ENCODE results near the gene EIF4E3. TPM values are rescaled to one million over a fixed set of nuclear protein-coding genes. Genes with fewer than 3 reads are reported as not detected.

The EIF4E3 gene
- total RNA-seq, 4 donors from 2014 or later = 11.4 to 13.5 (median 12.8) TPM

DNA sequence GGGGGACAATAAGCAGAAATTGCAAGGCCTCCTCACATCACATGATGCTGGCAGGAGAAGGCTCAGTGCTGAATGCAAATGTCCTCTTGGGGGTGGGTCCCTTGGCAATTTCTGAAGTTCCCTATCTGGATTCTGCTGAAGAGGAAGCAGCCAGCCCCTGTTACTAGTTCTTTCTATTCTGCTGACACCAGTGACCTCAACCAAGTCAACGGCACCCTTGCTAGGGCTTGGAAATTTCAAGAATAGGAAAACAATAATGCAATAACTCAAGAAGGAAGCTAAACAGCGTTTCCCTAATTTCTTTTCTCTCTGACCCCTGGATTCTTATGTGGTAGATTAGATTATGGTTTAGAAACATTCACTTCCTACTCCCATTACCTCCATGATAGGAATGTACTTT lies 95.5 kb downstream of the EIF4E3 start:
- no peak overlapping the region for H3K4me3 ChIP-seq (ENCODE audit: low read depth, poor library complexity, severe bottlenecking)
- intact Hi-C loops (cut with DNase I; ENCODE audit: low total_unique reads) = no loop called here
- 36 to 80% methylated on average over 2 of the region's 2 CpGs for WGBS, 2 donors
- TF ChIP-seq, protein P1, sequence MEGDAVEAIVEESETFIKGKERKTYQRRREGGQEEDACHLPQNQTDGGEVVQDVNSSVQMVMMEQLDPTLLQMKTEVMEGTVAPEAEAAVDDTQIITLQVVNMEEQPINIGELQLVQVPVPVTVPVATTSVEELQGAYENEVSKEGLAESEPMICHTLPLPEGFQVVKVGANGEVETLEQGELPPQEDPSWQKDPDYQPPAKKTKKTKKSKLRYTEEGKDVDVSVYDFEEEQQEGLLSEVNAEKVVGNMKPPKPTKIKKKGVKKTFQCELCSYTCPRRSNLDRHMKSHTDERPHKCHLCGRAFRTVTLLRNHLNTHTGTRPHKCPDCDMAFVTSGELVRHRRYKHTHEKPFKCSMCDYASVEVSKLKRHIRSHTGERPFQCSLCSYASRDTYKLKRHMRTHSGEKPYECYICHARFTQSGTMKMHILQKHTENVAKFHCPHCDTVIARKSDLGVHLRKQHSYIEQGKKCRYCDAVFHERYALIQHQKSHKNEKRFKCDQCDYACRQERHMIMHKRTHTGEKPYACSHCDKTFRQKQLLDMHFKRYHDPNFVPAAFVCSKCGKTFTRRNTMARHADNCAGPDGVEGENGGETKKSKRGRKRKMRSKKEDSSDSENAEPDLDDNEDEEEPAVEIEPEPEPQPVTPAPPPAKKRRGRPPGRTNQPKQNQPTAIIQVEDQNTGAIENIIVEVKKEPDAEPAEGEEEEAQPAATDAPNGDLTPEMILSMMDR (IDR thresholded peaks at IDR 0.05) = no peak
- no peak for TF ChIP-seq POLR2A (IDR thresholded peaks at IDR 0.05)
- peak in 1 of 2 donors; percentile 57 for DNase-seq (ENCODE audit: low spot score in 2 of 2)

DNA sequence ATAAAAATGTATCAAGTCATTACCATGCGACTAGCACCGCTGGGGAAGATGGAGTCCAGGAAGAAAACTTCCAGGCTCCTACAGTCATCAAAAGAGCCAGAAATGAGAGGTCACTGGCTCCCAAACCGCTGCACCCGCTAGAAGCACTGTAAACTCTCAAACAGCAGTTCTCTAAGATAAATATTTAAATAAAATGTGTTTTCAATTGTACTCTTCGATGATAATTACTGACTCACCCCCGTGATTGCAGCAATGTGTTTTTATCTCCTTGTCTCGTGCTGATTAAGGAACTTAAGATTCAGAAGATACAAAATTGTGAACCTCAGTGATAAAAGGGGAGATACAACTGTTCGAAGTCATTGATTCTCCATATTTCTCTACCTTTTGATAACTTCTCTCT lies 95.9 kb downstream of the EIF4E3 start:
- peak in 1 of 2 donors; percentile 43 for DNase-seq (ENCODE audit: low spot score in 2 of 2)
- WGBS, 2 donors = 50 to 54% methylated on average over 8 of the region's 8 CpGs
- intact Hi-C loops (cut with DNase I; ENCODE audit: low total_unique reads) = no loop called here
- no peak overlapping the region for H3K4me3 ChIP-seq (ENCODE audit: low read depth, poor library complexity, severe bottlenecking)
- TF ChIP-seq POLR2A (IDR thresholded peaks at IDR 0.05) = no peak

DNA sequence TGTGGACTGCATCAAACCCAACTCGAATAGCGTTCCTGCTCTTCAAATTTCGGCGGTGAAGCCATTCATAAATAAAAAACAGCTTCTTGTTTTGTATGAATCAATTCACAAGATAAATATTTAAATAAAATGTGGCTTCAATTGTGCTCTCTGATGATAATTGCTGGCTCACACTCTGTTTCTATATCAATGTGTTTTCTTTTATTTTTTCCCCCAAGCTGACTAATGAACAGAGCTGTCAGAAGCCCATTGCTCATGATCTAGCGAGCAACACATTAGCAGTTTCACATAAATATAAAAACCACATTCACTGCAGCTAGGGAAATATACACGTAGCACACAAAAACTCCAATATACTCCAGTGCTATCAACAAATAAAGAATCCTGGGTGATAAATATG lies 96.7 kb downstream of the EIF4E3 start:
- 66 to 68% methylated on average over 6 of the region's 6 CpGs for WGBS, 2 donors
- DNase-seq (ENCODE audit: low spot score in 2 of 2) = no peak
- TF ChIP-seq, protein P1 (IDR thresholded peaks at IDR 0.05) = no peak
- TF ChIP-seq POLR2A (IDR thresholded peaks at IDR 0.05) = no peak
- no peak overlapping the region for H3K4me3 ChIP-seq (ENCODE audit: low read depth, poor library complexity, severe bottlenecking)
- intact Hi-C loops (cut with DNase I; ENCODE audit: low total_unique reads) = no loop called here

DNA sequence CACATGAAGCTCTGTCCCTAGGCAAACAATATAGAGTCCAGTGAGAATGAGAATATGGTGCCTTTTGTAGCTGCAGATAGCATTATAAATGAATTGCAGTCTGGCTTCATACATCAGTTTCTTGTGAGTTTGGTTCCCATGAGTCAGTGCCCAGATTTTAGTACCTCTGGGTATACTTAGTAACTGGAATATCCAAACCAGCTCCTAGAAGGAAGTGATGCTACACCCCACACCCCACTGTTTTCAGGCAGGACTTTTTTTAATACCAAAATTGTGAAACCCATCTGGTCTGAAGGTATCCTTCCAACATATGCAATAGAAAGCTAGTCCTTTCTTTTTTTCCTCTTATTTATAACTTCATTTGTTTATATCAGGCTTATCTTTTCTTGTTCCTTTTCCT lies 99.5 kb downstream of the EIF4E3 start:
- intact Hi-C loops (cut with DNase I; ENCODE audit: low total_unique reads) = no loop called here

More for the DNA sequence above, 99.5 kb downstream of the EIF4E3 start:
- H3K4me3 ChIP-seq (ENCODE audit: low read depth, poor library complexity, severe bottlenecking) = no peak overlapping the region
- TF ChIP-seq, protein P1 (IDR thresholded peaks at IDR 0.05) = no peak
- TF ChIP-seq POLR2A (IDR thresholded peaks at IDR 0.05) = no peak
- no peak for DNase-seq (ENCODE audit: low spot score in 2 of 2)

Other genes starting within 250 kb of the EIF4E3 start
- gene FOXP1, start 141.7 kb downstream of the EIF4E3 start, total RNA-seq = 10 to 100 TPM; 46.6 to 66.6 (median 55.2) TPM
- 1 to 10 TPM; 1.9 to 4.5 (median 2.5) TPM for gene GPR27, start 28.5 kb upstream of the EIF4E3 start, total RNA-seq
- gene PROK2, start 59.7 kb upstream of the EIF4E3 start, total RNA-seq = not detected

Data from lower leg skin (tissue), 4 donors.